ENCODE measurements around the gene PCDHA8.
"Not testable (repeated sequence)": the region's sequence is repeated elsewhere in the genome, so short reads cannot be mapped to it uniquely, and the experiment has no call there.

Gene PCDHA8

DNA sequence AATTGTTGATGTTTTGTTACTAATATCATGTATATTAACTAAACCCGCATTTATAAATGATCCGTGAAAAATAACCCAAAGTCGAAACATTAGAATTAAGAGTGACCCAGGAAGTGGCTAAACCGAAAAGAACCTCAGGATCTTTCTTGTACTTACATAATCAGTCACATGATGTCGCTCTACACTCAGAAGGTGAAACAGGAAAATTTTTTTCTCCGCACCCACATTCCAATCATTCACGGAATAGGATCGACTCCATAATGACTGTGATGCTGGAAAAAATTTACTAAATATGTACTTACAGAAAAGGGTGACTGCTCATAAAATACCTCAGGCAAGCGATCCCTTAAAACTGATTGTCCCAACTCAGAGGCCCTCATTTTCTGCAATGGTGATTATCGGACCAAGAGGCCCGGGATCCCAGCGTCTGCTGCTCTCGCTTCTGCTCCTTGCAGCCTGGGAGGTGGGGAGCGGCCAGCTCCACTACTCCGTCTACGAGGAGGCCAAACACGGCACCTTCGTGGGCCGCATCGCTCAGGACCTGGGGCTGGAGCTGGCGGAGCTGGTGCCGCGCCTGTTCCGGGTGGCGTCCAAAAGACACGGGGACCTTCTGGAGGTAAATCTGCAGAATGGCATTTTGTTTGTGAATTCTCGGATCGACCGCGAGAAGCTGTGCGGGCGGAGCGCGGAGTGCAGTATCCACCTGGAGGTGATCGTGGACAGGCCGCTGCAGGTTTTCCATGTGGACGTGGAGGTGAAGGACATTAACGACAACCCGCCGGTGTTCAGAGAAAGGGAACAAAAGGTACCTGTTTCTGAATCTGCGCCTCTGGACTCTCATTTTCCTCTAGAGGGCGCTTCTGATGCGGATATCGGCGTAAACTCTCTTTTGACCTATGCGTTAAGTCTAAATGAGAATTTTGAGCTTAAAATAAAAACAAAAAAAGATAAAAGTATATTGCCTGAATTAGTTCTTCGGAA is 34.4 kb downstream of the PCDHA8 start, which contains the start of gene PCDHA12:
Gene PCDHA12, plus strand, starts transcription at position 224 of the 981 bp plus-strand sequence. Its CDS starts 165 bp downstream, at position 389.
- no peak for DNase-seq

- not testable (repeated sequence) for DNase-seq
Measured at GRCh38 chr5:140876541-140877261, 35.7 kb downstream of the PCDHA8 start.

- DNase-seq = no peak
Measured at GRCh38 chr5:140877262-140877581, 36.2 kb downstream of the PCDHA8 start.

DNA sequence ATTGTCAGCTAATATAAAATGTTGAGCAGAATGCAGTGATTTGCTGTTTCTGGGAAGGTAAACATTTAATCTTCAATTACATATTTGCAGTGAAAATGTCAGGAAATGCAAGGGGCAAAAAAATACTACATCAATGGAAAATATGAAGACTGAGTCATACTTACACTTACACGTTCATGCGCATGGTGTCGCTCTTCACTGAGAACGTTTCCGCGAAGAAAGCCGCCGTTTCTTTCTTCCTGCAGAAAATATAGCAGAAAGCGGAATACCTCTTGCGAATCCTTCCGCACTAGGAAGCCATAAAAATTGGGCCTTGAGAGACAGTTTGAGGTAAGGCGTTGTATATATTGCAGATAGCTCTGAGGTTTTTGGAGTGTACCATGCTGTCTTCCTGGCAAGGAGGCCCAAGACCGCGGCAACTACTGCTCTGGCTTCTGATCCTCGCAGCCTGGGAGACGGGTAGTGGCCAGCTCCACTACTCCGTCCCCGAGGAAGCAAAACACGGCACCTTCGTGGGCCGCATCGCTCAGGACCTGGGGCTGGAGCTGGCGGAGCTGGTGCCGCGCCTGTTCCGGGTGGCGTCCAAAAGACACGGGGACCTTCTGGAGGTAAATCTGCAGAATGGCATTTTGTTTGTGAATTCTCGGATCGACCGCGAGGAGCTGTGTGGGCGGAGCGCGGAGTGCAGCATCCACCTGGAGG is 41.1 kb downstream of the PCDHA8 start, which contains the start of gene PCDHA13:
Gene PCDHA13, plus strand, starts transcription at position 236 of the 702 bp plus-strand sequence. Its CDS starts 145 bp downstream, at position 381.
- no peak for DNase-seq

DNA sequence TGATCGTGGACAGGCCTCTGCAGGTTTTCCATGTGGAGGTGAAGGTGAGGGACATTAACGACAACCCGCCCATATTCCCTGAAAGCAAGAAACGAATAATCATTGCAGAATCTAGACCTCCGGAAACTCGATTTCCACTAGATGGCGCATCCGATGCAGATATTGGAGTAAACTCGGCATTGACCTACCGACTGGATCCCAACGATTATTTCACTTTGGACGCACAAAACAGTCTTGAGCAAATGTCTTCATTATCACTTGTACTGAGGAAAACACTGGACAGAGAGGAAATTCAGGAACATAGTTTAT is 41.6 kb downstream of the PCDHA8 start:
- no peak for DNase-seq

GRCh38 chr5:140883373-140883772 is 42.4 kb downstream of the PCDHA8 start:
- no peak for DNase-seq

DNA sequence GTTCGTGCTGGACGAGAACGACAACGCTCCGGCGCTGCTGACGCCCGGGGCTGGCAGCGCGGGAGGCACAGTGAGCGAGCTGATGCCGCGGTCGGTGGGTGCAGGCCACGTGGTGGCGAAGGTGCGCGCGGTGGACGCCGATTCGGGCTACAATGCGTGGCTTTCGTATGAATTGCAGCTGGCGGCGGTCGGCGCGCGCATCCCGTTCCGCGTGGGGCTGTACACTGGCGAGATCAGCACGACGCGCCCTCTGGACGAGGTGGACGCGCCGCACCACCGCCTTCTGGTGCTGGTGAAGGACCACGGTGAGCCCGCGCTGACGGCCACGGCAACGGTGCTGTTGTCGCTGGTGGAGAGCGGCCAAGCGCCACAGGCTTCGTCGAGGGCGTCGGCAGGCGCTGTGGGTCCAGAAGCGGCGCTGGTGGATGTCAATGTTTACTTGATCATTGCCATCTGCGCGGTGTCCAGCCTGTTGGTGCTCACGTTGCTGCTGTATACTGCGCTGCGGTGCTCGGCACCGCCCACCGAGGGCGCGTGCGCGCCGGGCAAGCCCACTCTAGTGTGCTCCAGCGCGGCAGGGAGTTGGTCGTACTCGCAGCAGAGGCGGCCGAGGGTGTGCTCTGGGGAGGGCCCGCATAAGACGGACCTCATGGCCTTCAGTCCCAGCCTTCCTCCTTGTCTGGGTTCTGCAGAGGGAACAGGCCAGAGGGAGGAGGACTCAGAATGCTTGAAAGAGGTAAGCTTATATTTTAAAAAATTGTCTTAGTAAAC is 43.1 kb downstream of the PCDHA8 start:
- DNase-seq = no peak

Data from NCI-H446 treated with DMSO at 0.1 percent for 48 hours (cell line).